Measurements from ENCODE around the gene CABLES2. TPM values are rescaled to one million over a fixed set of nuclear protein-coding genes. Genes with fewer than 3 reads are reported as not detected.

CABLES2 gene
- total RNA-seq, 1 donor from 2014 or later, result 1.9 TPM

GRCh38 chr20:62370115-62370806, 36.8 kb downstream of the CABLES2 start:
- no peak for DNase-seq

- no peak for DNase-seq
Measured at GRCh38 chr20:62369815-62370114, 37.3 kb downstream of the CABLES2 start.

GRCh38 chr20:62368976-62369814, 37.9 kb downstream of the CABLES2 start:
- no peak for DNase-seq

GRCh38 chr20:62368392-62368975, 38.6 kb downstream of the CABLES2 start:
- DNase-seq, result no peak

GRCh38 chr20:62367633-62368391, 39.3 kb downstream of the CABLES2 start:
- no peak for DNase-seq

- no peak for DNase-seq
Measured at GRCh38 chr20:62367136-62367632, 39.9 kb downstream of the CABLES2 start, which contains the start of gene LAMA5. TSS of gene LAMA5 (minus strand) at chr20:62367312. CDS start at chr20:62367245, 67 bp downstream.

- no peak for DNase-seq
Measured at GRCh38 chr20:62366370-62367135, 40.5 kb downstream of the CABLES2 start.

GRCh38 chr20:62365814-62366369, 41.2 kb downstream of the CABLES2 start:
- no peak for DNase-seq

GRCh38 chr20:62364911-62365736, 42.0 kb downstream of the CABLES2 start:
- no peak for DNase-seq

GRCh38 chr20:62363920-62364851, 42.9 kb downstream of the CABLES2 start:
- DNase-seq, result no peak

- no peak for DNase-seq
Measured at GRCh38 chr20:62362991-62363919, 43.8 kb downstream of the CABLES2 start.

- DNase-seq, result no peak
Measured at GRCh38 chr20:62362590-62362940, 44.5 kb downstream of the CABLES2 start.

GRCh38 chr20:62361799-62362589, 45.1 kb downstream of the CABLES2 start:
- no peak for DNase-seq

- no peak for DNase-seq
Measured at GRCh38 chr20:62360854-62361798, 46.0 kb downstream of the CABLES2 start.

GRCh38 chr20:62359491-62360121, 47.5 kb downstream of the CABLES2 start:
- DNase-seq, result no peak

Measured in skin of body (tissue), 2 donors.